HCT116 (cell line): ENCODE measurements around the gene APBA2.

Experiments
- CBX3 ChIP-seq: IDR thresholded peaks from 2 replicates; pipeline ENCODE4 v1.6.1; 2012; ENCODE audit warnings: low read depth
- CEBPB ChIP-seq: IDR thresholded peaks from 2 replicates; pipeline ENCODE4 v1.6.1; 2012; ENCODE audit warnings: low read depth
- EZH2 ChIP-seq: fragments of 200-600 bp; sonication (generic); IDR thresholded peaks from 2 replicates; pipeline ENCODE4 v1.6.1; 2017; ENCODE audit warnings: antibody characterized with exemption, mixed run types
- FOSL1 ChIP-seq: IDR thresholded peaks from 2 replicates; pipeline ENCODE4 v1.6.1; 2012; ENCODE audit warnings: low read depth
- MAX ChIP-seq: IDR thresholded peaks from 2 replicates; pipeline ENCODE4 v1.6.1; 2012
- POLR2A ChIP-seq: IDR thresholded peaks from 2 replicates; pipeline ENCODE4 v1.7.0; 2011; ENCODE audit warnings: borderline replicate concordance; ENCODE audit not compliant: insufficient read depth, insufficient read length; ENCODE audit errors: extremely low read depth
- POLR2AphosphoS5 ChIP-seq: IDR thresholded peaks from 2 replicates; pipeline ENCODE4 v1.6.1; 2011; ENCODE audit warnings: mild to moderate bottlenecking, low read depth, low read length, moderate library complexity
- REST ChIP-seq: IDR thresholded peaks from 2 replicates; pipeline ENCODE4 v1.6.1; 2012; ENCODE audit warnings: low read depth
- SP1 ChIP-seq: IDR thresholded peaks from 2 replicates; pipeline ENCODE4 v1.6.1; 2012; ENCODE audit warnings: low read depth
- TCF7L2 ChIP-seq: IDR thresholded peaks from 2 replicates; pipeline ENCODE4 v1.7.0; 2011; ENCODE audit warnings: borderline replicate concordance, inconsistent platforms; ENCODE audit not compliant: insufficient read depth, insufficient read length; ENCODE audit errors: extremely low read depth
- TF ChIP-seq, protein P1 (sequence below), 3 experiments: fragments of 200-600 bp in 1 of 3; sonication (generic) in 1 of 3; IDR thresholded peaks in 2 of 3; conservative IDR thresholded peaks in 1 of 3; 2 replicates each; pipeline ENCODE4 v1.5.1; 2012 to 2017; ENCODE audit warnings: low read depth in 2 of 3, low read length in 2 of 3, antibody characterized with exemption in 1 of 3, borderline replicate concordance in 1 of 3, control low read depth in 1 of 3, mild to moderate bottlenecking in 1 of 3, mixed read lengths in 1 of 3, mixed run types in 1 of 3, moderate library complexity in 1 of 3; ENCODE audit not compliant: insufficient read depth in 1 of 3

DNA sequence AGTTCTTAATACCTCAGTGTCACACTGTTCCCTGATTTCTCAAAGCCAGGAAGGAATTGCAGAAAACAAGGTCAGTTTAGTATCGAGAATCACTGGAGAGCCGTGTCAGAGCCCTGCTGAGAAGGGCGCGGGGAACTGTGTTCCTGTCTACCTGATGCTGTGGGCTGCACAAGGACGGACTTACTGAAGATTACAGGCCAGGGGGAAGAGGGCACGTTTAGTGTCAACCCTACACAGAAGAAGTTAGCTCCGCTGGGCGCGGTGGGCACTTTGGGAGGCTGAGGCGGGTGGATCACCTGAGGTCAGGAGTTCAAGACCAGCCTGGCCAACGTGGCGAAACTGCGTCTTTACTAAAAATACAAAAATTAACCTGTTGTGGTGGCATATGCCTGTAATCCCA is 104.1 kb downstream of the APBA2 start:
- no peak for TF ChIP-seq MAX
- TF ChIP-seq, protein P1, sequence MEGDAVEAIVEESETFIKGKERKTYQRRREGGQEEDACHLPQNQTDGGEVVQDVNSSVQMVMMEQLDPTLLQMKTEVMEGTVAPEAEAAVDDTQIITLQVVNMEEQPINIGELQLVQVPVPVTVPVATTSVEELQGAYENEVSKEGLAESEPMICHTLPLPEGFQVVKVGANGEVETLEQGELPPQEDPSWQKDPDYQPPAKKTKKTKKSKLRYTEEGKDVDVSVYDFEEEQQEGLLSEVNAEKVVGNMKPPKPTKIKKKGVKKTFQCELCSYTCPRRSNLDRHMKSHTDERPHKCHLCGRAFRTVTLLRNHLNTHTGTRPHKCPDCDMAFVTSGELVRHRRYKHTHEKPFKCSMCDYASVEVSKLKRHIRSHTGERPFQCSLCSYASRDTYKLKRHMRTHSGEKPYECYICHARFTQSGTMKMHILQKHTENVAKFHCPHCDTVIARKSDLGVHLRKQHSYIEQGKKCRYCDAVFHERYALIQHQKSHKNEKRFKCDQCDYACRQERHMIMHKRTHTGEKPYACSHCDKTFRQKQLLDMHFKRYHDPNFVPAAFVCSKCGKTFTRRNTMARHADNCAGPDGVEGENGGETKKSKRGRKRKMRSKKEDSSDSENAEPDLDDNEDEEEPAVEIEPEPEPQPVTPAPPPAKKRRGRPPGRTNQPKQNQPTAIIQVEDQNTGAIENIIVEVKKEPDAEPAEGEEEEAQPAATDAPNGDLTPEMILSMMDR (IDR thresholded peaks at IDR 0.05 in 2 of 3, conservative IDR thresholded peaks at IDR 0.05 in 1 of 3; ENCODE audit: borderline replicate concordance in 1 of 3, insufficient read depth in 1 of 3, low read depth in 2 of 3, low read length in 2 of 3): no peak
- no peak for TF ChIP-seq FOSL1
- TF ChIP-seq REST: no peak
- no peak for TF ChIP-seq POLR2A
- no peak for TF ChIP-seq TCF7L2
- no peak for TF ChIP-seq SP1
- no peak for TF ChIP-seq EZH2
- TF ChIP-seq CBX3: no peak
- TF ChIP-seq POLR2AphosphoS5: no peak
- no peak for TF ChIP-seq CEBPB
